DMS 273 treated with DMSO at 0.1 percent for 48 hours (cell line): ENCODE results near the gene PBX1.

Experiments used
- DNase-seq: peaks from one replicate; lab custom pipeline; 2025; lab: John Stamatoyannopoulos, UW

PBX1 gene

DNA sequence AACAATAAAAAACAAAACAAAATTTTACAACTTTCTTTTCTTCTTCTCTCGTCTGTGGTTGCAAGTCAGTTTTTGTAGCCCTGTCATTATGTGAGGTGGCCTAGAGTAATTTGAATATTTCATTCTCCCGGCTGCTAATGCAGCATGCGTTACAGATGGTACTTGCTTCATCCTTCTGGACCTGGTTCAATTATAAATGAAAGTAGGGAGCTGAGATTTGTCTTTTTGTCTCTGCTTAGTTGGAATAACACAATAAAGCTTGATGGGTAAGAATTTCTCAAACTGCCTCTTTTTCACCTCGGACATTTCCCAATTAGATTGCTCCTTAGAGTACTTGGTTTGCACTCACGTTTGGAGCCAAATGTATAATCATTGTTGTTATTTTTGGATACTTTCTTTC, 201.6 kb downstream of the PBX1 start:
- peak; percentile 68 for DNase-seq

DNA sequence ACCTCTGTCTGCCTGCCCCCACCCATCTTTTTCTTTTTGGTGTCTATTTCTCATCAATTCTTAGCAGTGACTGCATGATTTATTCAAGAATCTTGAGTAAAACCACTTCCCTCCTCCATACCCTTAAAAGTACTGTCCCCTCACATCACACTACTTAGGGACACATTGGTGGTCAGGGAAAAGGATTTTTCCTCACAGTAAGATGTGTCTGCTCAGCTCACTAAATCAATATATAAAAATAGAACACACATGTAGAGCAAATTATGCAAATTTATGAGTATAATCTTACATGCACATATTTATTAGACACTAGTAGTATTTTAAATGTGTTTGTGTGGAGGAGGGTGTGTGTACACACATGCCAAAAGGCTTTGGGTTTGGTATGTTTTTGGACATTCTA, 202.0 kb downstream of the PBX1 start:
- DNase-seq, result no peak

- no peak for DNase-seq
These were observed 204.1 kb downstream of the PBX1 start for GRCh38 chr1:164763098-164763497.

DNA sequence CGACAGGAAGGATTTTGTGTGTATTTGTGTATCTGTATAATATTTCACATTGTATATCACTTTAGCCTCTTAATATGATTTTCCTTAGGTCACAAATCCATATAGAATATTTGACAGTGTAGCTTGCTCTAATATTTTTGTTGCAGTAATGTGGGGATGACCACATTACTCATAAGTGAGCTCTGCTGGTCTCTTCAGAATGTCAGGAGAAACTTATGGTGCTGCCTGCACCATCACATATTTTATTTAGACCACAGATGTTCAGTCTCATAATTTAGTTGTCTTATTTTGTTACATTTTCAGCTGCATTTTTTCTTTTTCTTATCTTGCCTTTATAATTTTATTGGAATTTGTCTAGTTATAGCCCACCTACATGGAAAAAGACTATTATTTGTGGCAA, 205.3 kb downstream of the PBX1 start:
- DNase-seq, result no peak

GRCh38 chr1:164765557-164765956, 206.6 kb downstream of the PBX1 start:
- peak; percentile 35 for DNase-seq

GRCh38 chr1:164765992-164766720, 207.2 kb downstream of the PBX1 start:
- no peak for DNase-seq

DNA sequence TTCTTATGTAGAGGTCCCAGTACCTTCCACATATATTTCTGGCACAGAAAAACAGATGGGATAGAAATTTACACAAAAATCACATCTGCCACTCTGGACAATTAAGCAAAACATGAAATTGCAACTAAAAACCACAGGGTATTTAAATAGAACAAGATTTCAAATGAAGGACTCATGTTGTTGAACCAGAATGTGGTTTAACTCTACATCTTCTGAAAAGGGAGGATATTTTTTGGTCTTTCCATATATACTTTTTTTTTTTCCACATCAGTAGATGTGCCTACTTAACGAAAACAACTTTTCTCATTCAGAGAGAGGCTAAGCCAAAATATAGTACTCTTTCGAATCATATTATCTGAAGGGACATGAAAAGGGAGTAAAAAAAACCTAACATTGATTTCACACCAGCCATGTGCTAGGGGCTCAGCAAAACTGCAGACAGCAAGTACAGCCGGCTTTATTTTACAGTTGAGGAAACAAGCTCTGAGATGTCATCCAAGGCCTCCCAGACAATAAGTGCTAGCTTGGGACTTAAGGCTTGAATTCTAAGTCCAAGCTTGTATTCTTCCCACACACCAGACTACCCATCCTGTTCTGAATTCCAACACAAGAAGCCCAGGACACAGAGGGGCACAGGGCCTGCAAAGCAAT, 208.9 kb downstream of the PBX1 start:
- peak; percentile 88 for DNase-seq

- no peak for DNase-seq
These were observed 209.6 kb downstream of the PBX1 start for GRCh38 chr1:164768619-164769018.

GRCh38 chr1:164769486-164770130, 210.6 kb downstream of the PBX1 start:
- DNase-seq, result no peak

DNA sequence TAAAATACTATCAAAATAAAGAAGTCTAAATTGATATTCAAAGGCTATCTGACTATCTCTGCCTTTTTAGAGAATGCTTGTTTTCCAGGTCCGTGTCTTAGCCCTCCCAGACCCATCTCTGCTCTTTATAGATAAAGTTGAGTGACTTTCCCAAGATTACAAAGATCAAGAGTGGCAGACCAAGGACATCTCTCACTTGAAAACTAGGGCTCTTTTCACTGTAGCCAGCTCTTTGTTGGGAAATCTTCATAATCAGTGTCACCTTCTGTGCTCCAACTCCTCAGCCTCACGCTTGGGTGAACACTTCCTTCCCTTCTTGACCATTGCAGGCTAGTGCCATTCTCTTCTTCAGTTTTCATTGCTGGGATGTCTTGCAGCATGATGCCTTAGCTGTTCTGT, 211.1 kb downstream of the PBX1 start:
- DNase-seq, result no peak

DNA sequence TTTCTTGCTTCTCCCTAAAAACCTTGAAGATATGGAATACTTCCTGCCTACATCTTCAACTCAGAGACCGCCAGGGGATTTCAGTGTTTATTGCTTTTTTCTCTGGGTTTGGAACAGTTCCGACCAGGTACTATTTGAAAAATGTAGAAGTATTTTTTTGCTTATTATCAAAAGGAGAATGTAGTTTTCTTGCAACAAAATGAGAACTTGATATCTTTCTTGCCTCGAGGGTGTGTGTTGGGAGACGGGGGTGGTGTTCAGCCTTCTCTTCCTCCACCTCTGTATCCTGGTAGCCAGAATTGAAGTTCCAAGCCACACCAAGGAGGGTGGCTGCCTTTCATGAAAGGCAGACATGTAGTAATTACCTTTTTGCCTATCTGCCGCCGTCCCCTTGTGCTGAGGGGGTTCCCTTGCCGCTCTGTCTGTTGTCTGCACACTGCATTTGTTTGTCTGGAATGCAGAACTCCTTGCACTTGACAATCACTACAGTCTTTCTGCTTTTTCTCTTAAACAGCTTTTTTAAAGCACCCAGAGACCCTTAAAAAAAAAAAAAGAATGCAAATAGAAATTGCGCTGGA, 212.1 kb downstream of the PBX1 start:
- no peak for DNase-seq

GRCh38 chr1:164771619-164772361, 212.8 kb downstream of the PBX1 start:
- peak; percentile 33 for DNase-seq

GRCh38 chr1:164772635-164773034, 213.7 kb downstream of the PBX1 start:
- DNase-seq, result peak; percentile 42

- DNase-seq, result no peak
These were observed 214.1 kb downstream of the PBX1 start for GRCh38 chr1:164773102-164773501.

DNA sequence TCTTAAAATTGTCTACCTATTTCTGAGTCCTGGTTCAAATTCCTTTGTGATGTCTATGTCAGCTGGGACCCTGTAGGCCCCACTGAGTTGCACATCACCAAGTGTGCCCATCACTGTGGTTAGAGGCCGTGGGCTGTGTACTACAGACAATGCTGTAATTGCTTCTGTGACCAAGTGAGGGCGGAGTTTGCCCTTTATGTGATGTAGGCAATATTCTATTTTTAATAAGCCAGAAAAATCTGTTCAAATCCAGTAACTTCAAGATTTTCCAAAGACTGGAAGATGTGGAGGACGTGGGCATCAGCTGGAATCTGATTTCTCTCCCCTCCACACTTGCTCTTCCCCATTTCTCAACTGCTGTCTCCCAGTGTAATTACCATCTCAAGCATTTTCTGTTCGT, 215.4 kb downstream of the PBX1 start:
- DNase-seq, result no peak

- DNase-seq, result peak; percentile 61
These were observed 216.1 kb downstream of the PBX1 start for GRCh38 chr1:164774819-164775654.

GRCh38 chr1:164777518-164777917, 218.5 kb downstream of the PBX1 start:
- no peak for DNase-seq

DNA sequence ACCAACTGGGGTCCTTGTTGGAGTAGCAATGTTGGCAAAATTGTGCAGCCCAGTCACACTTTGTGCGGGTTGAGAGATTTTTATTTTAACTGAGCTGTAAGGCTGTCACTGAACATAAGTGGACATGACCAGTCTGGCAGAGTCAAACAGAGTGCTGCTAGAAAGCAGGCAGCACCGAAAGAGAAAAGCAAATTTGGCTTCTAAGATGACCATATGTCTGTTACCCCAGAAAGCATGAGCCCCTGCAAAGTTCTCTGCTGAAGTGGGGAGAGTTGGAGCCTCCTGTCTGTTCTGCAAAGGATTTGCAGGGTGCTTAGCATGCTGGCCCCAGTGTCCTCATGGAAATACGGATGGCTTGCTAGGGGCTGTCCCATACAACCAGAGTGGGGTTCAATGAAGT, 220.4 kb downstream of the PBX1 start:
- no peak for DNase-seq

DNA sequence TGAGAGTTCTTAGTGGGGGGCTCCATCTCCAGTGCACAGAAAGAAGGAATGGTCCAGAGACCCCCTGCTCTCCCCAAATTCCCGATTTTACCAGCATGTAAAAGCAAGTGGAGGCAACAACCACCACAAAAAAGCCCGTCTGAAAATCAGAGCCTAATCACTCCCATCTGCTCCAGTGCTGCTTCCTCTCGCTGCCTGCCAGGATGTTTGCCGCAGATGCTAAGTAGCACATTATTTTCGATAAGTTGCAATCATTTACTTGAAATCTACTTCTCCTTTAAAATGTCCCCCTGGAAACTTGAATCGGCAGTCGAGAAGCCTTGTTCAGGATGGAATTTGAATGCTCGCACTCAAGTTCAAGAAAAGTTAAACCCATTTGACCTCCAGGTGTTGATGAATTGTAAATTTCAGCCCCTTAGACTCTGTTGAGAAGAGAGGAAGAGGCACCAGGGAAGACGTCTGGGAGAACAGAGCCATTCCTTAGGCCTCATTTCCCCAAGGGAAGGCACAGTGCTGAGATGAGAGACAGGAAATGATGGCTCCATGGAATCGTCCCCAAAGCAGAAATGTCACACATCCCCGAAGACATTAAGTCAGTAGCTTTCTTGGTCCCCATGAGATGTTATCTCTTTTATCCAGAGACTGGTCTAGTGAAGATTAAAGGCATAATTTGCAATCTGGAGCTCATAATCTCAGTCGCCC, 221.3 kb downstream of the PBX1 start:
- DNase-seq, result no peak

DNA sequence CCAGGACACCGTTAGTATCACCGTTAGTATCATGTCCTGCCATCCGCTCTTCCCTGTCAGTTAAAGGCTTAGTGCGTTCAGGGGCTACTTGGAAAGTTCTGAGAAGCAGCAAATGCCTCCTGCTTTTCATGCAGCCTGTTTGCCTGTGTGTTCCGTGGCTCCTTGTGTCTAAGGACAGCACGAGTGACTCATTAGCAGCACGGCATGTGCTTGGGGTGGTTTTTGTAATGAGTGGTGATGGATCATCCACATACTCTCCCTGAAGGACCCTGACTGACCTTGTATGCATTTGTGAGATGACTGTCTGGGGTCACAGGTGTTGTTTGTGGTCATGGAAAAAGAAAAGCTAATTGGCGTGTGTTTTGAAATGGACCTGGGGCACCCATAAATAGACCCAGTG, 221.9 kb downstream of the PBX1 start:
- DNase-seq, result no peak

- no peak for DNase-seq
These were observed 223.0 kb downstream of the PBX1 start for GRCh38 chr1:164781972-164782371.
